Measurements from ENCODE around the gene PTPMT1.

DNA sequence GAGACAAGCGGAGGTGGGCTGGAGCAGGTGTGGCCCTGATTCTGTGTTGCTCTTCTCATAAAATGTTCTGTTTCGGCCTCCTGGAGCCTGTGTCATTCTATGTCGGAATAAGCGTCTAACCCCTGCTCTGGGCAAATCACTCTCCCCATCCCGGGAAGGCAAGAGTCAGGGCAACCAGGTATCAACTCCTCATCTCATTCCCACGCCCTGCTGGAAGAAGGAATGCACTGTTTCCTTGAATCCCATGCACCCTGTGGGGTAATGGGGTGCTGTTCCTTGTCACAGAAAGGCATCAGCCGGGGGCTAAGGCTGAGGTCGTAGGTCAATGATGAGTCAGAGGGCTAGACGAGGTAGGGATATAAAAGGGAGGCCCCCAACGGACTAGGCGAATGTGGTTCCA is 23.7 kb downstream of the PTPMT1 start:
- TF ChIP-seq POLR2A (IDR thresholded peaks at IDR 0.05) = no peak
- TF ChIP-seq, protein P1, sequence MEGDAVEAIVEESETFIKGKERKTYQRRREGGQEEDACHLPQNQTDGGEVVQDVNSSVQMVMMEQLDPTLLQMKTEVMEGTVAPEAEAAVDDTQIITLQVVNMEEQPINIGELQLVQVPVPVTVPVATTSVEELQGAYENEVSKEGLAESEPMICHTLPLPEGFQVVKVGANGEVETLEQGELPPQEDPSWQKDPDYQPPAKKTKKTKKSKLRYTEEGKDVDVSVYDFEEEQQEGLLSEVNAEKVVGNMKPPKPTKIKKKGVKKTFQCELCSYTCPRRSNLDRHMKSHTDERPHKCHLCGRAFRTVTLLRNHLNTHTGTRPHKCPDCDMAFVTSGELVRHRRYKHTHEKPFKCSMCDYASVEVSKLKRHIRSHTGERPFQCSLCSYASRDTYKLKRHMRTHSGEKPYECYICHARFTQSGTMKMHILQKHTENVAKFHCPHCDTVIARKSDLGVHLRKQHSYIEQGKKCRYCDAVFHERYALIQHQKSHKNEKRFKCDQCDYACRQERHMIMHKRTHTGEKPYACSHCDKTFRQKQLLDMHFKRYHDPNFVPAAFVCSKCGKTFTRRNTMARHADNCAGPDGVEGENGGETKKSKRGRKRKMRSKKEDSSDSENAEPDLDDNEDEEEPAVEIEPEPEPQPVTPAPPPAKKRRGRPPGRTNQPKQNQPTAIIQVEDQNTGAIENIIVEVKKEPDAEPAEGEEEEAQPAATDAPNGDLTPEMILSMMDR (IDR thresholded peaks at IDR 0.05 in 8 of 11, conservative IDR thresholded peaks at IDR 0.05 in 3 of 11) = no peak
